GM12872 (cell line): ENCODE measurements around the gene ATP9B.

Experiments used
- TF ChIP-seq, protein P1 (sequence below): IDR thresholded peaks from 3 replicates; pipeline ENCODE4 v1.5.1; 2011; ENCODE audit warnings: low read depth, mild to moderate bottlenecking, low read length, moderate library complexity; ENCODE audit not compliant: insufficient read depth

The ATP9B gene

GRCh38 chr18:79203017-79203605 lies 133.9 kb downstream of the ATP9B start:
- TF ChIP-seq, protein P1, sequence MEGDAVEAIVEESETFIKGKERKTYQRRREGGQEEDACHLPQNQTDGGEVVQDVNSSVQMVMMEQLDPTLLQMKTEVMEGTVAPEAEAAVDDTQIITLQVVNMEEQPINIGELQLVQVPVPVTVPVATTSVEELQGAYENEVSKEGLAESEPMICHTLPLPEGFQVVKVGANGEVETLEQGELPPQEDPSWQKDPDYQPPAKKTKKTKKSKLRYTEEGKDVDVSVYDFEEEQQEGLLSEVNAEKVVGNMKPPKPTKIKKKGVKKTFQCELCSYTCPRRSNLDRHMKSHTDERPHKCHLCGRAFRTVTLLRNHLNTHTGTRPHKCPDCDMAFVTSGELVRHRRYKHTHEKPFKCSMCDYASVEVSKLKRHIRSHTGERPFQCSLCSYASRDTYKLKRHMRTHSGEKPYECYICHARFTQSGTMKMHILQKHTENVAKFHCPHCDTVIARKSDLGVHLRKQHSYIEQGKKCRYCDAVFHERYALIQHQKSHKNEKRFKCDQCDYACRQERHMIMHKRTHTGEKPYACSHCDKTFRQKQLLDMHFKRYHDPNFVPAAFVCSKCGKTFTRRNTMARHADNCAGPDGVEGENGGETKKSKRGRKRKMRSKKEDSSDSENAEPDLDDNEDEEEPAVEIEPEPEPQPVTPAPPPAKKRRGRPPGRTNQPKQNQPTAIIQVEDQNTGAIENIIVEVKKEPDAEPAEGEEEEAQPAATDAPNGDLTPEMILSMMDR = no peak

- TF ChIP-seq, protein P1 = no peak
Measured at GRCh38 chr18:79204889-79205807, 136.0 kb downstream of the ATP9B start.

- TF ChIP-seq, protein P1 = no peak
Measured at GRCh38 chr18:79206444-79206843, 137.2 kb downstream of the ATP9B start.

DNA sequence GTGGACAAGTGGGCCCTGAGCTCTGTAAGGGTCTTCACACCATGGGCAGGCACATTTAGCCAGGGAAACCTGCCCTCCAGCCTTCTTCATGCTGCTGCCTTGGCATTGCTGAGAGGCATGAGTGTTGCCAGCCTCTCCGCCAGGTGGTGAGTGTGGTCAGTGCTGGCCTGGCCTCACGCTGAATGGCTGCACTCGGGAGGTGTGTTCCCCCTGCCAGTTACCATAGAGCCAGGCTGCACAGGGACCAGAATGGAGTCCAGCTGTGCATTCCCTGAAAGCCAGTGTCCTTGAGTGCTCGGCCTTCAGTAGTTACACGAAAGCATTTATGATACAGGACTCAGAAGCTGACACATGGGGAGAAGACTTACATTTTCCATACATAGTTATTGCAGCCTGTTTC lies 139.7 kb downstream of the ATP9B start:
- TF ChIP-seq, protein P1 = no peak

GRCh38 chr18:79210002-79210910 lies 141.1 kb downstream of the ATP9B start:
- TF ChIP-seq, protein P1 = no peak

GRCh38 chr18:79211844-79212243 lies 142.7 kb downstream of the ATP9B start:
- TF ChIP-seq, protein P1 = no peak

DNA sequence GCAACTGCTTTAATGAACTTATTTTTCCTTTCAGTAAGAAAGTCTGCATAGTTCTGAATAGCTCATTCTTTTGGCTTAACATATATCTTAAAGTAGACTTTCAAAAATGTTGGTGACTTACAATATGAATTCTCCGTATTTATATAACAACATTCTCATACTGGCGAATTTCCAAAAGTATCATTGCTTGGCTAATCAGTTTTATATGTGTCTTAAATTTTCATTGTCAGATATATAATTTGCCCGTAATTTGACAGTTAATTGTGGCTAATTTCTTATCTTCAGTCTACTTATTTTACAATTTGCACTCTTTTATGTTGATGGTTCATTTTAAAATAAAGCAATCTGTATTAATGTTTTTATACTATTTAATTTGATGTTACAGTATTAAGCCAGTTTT lies 144.9 kb downstream of the ATP9B start:
- TF ChIP-seq, protein P1 = no peak
